Fibroblast of skin of right quadriceps (primary cell): Measurements from ENCODE around the gene MRPL43.

Source experiments
- DNase-seq: peaks from one replicate; pipeline ENCODE4 v3.0.0-alpha.2; 2013

Gene MRPL43

DNA sequence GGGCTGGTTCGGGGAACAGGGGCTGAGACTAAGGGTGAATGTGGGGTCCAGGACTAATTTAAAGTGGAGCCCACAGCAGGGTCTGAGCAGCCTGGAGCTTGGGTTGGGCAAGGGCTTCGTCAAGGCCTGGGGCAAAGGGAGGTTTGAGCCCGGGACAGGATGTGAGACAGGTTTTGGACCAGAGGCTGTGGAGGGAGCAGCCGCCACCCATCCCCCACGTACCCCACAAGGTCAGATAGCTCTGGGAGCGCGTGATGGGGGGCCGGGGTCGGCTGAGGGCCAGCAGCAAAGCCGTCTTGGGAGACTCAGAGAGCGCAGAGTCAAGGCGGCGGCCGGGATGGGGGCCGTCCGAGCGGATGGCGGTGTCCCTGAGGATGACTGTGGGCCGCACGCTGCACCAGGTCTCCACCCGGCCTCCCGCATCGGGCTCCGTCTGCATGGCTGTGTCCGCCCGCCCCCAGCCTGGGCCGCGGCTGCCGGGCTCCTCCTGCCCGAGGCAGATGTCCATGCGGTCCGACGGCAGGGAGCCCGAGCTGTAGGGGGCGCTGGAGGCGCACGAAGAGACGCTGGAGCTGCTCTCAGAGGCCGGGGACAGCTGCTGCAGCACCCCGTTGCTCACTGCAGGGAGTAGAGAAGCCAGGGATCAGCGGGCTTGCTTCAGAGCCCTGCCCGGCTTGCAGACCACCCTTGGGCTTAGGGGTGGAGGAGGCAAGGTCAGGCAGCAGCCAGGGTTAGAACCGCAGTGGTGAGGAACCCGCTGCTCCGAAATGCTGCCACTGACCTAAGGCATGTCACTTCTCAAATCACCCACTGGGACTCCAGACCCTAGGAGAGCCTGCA is 31.5 kb upstream of the MRPL43 start:
- peak; percentile 73 for DNase-seq

DNA sequence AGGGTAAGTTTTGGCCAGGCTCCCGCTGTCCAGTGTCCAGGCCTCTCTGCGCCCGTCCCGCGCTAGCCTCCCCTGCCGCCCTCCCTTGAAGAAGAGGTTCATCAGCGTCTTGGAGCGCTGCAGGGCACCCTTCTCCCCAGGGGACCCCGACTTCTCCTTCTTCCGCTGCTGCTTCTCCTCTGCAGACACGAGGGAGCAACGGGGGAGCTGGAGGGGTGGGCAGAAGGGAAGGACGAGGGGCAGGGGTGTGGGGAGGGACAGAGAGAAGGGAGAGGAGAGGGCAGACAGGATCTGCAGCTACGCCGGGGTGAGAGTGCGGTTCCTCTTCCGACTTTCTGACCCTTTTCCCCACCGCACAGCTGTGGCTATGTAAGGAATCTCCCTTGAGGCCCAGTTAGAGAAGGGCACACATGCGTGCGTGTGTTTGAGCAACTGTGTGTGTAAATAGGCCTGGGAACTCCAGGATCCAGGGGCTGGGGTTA is 30.9 kb upstream of the MRPL43 start:
- DNase-seq = no peak

DNA sequence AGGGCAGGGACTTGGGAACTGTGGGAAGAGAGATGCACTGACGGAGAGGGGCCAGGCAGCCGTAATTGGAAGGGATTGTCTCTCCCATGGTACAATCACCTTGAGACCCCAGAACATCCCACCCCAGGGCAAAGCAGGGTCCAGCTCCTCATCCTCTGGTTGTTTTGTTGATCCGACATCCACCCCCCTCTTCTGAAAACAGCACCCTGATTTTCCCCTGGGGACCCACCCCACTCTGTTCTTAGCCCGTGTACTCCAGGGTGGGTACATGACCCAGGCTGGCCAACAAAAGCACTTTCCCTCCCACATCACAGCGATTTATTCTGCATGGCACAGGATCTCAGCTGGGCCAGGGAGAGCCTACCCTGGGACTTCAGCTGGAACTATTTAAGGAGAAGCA is 29.5 kb upstream of the MRPL43 start:
- DNase-seq = no peak

DNA sequence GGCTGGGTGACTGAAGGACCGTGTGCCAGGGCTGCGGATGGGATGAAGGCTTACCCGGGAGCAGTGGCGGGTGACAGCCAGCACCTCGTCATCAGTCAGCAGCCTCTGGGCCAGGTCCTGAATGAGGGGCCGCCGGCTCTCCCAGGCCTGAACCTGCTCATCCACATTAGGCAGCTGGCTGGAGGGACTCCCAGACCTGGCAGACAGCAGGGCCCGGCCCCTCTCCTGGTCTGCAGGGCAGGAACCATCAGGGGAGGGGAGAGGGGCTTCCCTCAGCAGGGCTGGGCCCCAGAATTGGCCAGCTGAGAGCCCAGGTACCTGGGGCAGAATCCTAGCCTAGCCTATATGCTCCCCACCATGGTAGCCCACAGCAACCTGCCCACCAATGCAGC is 28.3 kb upstream of the MRPL43 start:
- no peak for DNase-seq

DNA sequence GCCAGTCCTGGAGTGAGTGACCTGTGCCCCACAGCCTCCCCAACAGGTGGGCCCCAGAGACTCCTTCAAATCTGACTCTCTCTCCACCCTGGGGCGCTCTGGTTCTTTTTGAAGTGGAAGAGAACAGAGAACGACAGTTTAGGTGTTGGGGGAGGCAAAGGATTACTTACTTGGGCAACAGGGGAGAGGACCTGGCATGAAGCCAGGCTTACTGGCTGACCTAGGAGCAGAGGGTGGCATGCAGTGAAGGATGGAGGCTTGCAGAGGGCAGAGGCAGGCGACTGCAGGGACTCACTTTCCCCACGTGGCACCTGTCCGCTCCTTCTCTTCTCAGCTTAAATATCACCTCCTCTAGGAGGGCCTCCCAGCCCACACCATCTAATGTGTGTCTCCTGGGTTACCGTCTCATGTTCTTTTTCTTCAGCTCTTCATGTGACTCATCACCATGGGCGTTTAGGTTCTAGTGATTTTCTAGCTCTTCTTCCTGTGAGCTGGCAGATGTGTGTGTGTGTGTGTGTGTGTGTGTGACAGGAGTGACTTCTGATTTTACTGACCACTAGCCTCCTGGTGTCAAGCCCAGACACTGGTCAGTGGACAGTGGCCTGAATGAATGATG is 27.8 kb upstream of the MRPL43 start:
- peak; percentile 92 for DNase-seq

DNA sequence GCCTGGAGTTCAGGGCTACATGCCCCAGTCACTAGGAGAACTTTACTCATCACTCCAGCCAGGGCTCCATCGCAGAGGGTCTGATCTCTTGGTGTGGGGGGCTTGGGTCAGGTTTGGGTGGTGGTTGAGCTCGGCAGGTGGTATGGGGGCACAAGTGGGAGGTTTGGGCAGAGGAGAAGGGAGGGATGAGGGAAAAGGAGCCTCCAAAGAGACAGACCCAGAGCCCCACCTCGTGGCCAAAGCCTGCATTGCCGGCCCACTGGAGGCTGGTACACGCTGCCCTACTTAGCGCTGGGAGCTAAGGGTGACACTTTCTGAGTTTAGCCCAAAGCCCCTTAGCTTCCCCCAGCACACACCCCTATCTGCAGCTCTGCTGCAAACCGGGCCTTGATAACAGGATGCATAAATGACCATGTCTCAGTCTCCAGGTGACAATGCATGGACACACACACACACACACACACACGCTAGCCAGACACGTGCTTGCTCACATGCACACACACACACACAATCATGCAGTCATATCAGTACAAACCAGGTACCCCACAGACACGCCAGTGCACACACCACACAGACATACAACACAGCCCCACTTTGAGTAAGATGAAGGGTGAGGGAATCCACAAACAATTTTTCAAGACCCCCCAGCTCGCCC is 27.1 kb upstream of the MRPL43 start:
- peak; percentile 59 for DNase-seq

DNA sequence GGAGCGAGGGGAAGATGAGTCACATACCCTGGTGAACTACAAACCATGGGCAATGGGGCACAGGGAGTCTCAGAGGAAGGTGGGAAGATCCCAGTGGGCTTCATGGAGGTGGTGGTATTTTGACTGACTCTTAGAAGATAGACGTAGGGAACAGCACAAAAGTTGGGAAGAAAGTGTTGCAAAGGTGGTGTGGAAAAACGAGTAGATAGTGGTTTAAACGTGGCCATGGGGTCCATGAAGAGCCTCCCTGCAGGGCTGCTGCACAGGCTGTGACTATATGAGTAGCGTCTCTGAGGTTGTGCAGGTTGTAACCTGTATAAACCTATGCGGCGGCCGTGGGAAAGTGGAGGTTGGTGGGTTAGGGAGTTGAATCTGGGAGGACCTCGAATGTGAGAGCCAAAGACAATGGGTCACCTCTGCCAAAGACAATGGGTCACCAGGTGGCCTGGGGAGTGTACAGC is 26.1 kb upstream of the MRPL43 start:
- no peak for DNase-seq

DNA sequence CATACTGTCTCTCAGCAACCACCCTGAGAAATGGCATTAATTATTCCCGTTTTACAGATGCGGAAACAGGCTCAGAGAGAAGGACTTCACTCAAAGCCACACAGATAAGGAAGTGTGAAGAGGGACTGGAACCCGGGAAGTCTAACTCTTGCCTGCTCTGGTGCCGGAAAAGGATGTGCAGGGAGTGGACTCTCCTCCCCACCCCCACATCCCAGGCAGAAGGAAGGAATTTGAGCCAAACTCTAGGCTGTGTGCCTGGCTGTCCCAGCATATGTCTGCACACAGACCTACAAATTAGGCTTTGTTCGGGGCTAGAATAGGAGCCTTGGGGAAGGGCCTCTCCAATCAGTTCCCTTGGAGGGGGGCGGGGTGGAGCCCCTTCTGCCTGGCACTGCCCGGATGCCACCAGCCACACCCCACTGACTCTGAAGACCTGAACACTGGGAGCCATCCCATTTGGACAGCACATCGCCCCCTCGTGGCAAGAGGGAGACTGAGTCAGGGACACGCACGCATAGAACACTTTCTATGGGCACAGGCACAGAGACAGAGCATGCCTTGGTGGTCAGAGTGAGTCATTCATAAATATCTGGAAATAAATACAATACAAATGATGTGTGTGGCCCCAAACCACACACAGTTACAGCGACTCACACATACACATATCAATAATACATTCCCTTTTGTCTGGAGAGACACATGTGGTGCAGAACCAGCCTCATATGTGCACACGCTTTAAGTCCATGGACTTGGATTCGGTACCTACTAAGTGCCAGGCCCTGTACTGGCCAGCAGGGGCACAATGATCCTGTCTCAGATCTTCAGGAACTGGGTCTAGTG is 25.4 kb upstream of the MRPL43 start:
- DNase-seq = peak; percentile 94

DNA sequence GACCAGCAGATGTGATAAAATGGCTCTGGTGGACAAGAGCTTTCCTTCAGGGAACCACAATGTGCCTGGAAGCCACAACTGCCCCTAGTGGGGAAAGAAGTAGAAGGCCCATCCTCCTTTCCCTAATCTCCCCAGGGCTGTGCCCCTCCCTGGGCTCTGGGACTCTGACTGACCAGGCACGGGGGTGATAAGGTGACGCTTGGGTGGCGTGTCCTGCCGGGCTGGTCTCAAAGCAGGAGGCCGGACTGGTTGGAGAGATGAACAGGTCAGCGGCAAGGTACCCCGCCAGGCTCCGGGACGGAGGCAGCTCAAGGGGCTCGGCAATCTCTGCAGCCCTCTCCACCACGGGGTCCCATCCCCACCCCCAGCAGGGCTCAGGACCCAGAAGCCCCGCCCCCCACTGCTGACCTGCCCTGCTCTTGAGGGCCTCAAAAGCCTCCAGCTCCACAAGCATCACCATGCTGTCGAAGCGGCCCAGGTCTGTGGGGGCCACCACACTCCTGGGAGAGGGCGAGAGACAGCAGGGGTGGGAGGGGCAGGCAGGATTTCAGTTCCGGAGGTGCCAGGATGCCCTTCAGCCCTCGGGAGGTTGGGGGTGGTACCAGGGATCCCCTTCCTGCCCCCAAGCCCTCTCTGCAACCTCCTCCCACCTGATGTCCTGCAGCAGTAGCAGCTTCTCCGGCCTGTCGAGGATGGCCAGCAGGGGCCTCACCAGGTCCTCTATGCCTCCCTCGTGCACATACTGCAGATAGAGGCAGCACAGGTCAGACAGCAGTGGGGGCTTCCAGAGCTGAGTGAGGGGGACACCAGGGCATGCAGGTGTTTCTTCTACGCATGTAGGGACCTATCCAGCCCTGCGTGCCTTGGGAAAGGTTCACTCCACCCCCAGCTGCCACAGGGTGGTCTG is 24.5 kb upstream of the MRPL43 start:
- no peak for DNase-seq

DNA sequence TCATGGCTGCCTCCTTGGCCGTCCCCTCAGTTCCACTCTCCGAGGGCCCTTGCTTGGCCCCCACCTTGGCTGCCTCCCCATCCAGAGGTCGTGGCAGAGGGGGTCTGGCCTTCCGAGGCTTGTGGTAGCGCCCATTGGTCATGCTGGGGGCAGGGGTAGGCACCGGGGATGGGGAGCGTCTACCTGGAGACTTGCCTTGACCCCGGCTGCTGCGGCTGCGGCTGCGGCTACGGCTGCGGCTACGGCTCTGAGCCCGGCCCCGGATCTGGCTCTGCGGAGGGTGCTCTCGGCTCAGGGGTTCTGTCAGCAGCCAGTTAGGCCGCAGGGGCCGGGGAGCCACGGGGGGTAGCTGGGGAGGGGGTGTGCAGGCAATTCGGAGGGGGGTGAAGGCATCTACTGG is 23.0 kb upstream of the MRPL43 start:
- DNase-seq = no peak

DNA sequence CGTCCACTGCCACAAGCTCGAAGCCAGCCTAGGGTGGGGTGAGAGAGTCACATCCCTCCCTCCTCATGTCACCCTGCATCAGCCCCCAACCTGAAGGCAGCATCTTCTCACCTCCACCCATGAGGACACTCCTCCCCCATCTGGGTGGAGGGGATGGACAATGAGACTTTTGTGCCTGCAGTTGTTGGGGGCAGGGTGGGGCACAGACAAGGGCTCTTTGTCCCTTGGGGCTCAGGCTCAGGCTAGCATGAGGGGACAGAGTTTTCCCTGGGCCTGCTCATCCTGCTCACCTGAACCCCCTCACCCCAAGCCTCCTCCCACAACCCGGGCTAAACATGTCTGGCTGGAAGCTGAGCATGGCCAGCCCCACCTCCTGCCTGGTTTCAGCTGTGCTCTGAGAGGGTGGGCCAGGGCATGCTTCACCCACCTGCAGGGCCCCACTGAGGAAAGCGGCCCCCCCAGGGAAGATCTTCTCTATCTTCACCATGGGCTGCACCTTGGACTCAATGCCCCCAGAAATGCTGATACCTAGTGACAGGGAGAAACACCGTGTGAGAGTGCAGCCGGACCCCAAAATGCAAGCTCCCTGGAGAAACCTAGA is 21.6 kb upstream of the MRPL43 start:
- no peak for DNase-seq

DNA sequence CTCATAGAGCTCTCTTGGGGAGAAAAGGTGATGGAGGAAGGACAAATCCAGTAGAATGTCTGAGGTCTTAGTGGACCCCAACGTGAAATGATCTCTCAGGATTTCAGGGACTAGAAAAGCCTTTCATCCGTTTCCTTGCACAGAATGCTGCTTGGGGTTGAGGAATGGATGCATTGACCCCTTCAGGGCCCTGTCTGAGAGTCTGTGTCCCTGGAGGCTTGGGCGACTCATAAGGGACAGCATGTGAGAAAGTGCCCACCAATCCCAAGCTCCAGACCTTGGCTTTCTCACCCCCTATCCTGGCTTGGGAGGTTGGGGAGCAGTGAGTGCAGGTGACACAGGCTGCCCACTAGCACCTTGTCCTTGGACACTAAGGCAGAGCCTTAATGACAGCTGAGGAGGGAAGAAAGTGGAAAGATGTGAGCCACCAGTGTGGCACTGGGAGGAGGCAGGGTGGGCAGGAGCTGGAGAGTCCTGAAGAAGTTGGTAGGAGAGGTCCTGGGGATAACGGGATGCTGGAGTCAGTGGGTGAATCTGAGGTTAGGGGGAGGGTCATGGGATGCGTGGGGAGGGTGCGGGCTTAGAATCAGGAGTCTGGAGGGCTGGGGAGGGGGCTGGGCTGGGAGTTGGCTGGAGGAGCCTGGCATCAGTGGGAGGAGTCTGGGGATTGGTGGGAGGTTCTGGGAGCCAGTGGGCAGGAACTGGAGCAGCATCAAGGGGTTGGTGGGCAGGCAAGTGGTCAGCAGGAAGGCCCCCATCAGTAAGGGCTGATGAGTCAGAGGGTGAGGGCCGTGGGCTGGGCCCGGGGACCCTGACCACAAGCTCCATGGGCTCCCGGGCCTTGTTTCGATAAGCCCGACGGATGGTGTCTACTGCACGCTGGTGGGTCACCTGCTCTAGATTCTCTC is 20.9 kb upstream of the MRPL43 start:
- no peak for DNase-seq

DNA sequence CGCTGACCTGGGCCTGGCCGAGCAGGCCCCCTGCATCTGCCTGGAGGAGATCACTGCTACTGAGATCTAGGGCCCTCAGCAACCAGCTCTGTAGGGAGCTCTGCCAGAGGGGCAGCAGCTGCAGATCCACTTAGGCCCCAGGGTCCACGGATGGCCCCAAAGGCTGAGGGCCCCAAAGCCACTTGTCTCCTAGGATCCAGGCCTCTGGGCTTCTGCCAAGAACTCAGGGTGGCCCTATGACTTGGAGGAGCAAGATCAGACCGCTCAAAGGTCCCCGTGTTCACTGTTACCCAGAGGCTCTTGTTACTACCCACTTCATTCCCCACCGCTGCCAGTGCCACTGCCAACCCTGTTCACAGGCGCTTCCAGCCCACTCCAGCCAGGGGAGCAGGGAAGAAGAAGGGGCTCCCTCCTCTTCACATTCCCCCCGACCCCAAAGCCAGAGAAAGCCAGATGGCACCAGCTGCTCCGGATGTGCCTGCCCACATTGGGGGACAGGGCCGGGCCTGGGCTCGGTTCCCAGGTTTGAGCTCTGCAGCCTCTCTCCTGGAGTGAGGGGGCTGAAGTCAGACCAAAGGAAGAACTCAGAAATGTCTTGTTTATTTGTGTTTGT is 19.9 kb upstream of the MRPL43 start:
- DNase-seq = no peak

DNA sequence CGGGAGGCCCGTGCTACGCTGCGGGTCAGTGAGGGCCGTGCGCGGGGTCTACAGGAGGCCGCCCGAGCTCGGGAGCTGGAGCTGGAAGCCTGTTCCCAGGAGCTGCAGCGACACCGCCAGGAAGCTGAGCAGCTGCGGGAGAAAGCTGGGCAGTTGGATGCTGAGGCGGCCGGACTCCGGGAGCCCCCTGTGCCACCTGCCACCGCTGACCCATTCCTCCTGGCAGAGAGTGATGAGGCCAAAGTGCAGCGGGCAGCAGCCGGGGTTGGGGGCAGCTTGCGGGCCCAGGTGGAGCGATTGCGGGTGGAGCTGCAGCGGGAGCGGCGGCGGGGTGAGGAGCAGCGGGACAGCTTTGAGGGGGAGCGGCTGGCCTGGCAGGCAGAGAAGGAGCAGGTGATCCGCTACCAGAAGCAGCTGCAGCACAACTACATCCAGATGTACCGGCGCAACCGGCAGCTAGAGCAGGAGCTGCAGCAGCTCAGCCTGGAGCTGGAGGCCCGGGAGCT is 19.3 kb upstream of the MRPL43 start:
- no peak for DNase-seq

DNA sequence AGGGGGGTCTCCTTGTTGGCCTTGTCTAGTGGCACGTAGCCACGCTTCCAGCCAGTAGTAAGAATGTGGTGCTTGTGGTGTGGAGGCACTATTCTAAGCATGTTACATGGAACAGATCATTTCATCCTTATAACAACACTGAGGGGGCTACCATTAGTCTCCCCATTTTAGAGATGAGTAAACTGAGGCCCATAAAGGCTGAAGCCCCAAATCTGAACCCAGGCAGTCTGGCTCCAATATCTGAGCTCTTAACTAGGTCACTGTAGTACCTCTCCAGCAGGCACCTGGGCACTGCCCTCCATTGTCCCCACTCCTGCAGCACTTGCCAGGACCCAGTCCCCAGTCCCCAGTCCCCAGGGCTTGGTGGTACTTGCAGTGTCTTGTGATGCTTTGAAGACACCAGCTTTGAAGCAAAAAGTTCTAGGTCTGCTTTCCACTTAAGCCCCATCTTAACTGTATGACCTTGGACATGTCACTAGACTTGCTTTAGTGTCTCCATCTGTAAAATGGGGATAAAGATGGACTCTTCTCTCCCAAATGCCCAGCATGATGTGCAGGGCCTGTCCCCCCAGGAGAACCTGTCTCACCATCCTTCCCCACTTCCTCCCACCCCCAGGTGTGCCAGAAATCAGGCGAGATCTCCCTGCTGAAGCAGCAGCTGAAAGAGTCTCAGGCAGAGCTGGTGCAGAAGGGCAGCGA is 18.7 kb upstream of the MRPL43 start:
- no peak for DNase-seq

DNA sequence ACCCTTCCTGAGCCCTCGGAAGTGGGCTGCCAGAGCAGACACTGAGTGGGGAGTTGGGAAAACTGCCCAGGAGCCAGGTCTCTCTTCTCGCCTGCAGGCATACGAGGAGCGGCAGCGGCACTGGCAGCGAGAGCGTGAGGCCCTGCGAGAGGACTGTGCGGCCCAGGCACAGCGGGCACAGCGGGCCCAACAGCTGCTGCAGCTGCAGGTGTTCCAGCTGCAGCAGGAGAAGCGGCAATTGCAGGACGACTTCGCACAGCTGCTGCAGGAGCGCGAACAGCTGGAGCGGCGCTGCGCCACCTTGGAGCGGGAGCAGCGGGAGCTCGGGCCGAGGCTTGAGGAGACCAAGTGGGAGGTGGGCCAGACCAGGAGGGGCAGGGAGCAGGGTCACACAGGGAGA is 18.1 kb upstream of the MRPL43 start:
- DNase-seq = no peak

DNA sequence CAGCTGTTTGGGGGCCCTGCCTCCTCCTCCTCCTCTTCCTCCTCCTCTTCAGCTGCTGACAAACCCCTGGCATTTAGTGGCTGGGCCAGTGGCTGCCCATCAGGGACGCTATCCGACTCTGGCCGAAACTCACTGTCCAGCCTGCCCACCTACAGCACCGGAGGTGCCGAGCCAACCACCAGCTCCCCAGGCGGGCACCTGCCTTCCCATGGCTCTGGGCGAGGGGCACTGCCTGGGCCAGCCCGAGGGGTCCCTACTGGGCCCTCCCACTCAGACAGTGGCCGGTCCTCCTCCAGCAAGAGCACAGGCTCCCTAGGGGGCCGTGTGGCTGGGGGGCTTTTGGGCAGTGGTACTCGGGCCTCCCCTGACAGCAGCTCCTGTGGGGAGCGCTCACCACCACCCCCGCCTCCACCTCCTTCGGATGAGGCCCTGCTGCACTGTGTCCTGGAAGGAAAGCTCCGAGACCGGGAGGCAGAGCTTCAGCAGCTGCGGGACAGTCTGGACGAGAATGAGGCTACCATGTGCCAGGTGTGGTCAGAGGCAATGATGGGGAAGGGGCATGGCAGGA is 16.4 kb upstream of the MRPL43 start:
- no peak for DNase-seq

DNA sequence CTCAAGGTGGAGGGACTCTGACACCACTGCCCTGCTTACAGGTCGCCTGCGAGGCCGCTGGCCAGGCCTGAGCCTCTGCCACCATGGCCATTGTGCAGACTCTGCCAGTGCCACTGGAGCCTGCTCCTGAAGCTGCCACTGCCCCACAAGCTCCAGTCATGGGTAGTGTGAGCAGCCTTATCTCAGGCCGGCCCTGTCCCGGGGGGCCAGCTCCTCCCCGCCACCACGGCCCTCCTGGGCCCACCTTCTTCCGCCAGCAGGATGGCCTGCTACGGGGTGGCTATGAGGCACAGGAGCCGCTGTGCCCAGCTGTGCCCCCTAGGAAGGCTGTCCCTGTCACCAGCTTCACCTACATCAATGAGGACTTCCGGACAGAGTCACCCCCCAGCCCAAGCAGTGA is 15.2 kb upstream of the MRPL43 start:
- DNase-seq = no peak

DNA sequence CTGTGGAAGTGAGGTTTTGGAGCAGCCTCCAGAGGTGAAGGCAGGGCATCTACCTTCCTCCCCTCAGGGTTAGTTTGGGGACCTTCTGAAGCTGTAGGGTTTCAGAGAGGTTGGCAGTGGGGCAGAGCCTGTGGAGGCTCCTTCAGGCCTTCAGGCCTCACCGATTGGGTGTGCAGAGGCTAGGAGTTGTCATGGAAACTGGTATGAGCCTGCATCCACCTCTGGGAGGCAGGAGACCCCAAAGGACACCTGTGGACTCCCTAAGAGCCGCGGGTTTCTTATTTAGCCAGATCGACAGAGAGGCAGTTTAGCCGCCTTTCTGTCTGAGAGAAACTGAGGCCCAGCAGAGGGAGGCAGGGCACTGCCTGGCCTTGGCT is 14.3 kb upstream of the MRPL43 start:
- DNase-seq = no peak
